HepG2 (cell line): ENCODE data around the gene AP4M1. TPM values are rescaled to one million over a fixed set of nuclear protein-coding genes. Genes with fewer than 3 reads are reported as not detected.

Source experiments
- CHD2 ChIP-seq: IDR thresholded peaks from 2 replicates; pipeline ENCODE4 v1.6.1; 2011; ENCODE audit warnings: low read depth, low read length, improper control_type of control experiment
- HDAC1 ChIP-seq: sonication (generic); formaldehyde crosslinking; IDR thresholded peaks from 2 replicates; pipeline ENCODE4 v1.5.1; 2020; ENCODE audit warnings: mild to moderate bottlenecking, missing genetic modification reagents
- HHEX ChIP-seq: IDR thresholded peaks from 2 replicates; pipeline ENCODE4 v1.6.1; 2016; ENCODE audit warnings: control low read depth
- HNF4G ChIP-seq, 2 experiments: sonication (generic) in 1 of 2; formaldehyde crosslinking in 1 of 2; IDR thresholded peaks; 2 replicates each; pipeline versions ENCODE4 v1.4.0 to v1.6.1; 2011 to 2020; ENCODE audit warnings: borderline replicate concordance in 2 of 2, low read depth in 2 of 2, mild to moderate bottlenecking in 2 of 2, low read length in 1 of 2, missing genetic modification reagents in 1 of 2, moderate library complexity in 1 of 2
- IKZF1 ChIP-seq: fragments of 450-650 bp; IDR thresholded peaks from 2 replicates; pipeline ENCODE4 v1.7.1; 2016
- KDM5A ChIP-seq: fragments of 200-600 bp; sonication (generic); IDR thresholded peaks from 2 replicates; pipeline ENCODE4 v1.7.0; 2018; ENCODE audit warnings: antibody characterized with exemption, mild to moderate bottlenecking, low read length, borderline replicate concordance
- KLF12 ChIP-seq: sonication (generic); formaldehyde crosslinking; IDR thresholded peaks from 2 replicates; pipeline ENCODE4 v1.4.0; 2020; ENCODE audit warnings: missing genetic modification reagents, borderline replicate concordance
- NFE2L2 ChIP-seq: fragments of 150-350 bp; IDR thresholded peaks from 2 replicates; pipeline ENCODE4 v1.6.1; 2014; ENCODE audit warnings: low read length
- SATB2 ChIP-seq: sonication (generic); formaldehyde crosslinking; IDR thresholded peaks from 2 replicates; pipeline ENCODE4 v1.5.0; 2020; ENCODE audit warnings: missing genetic modification reagents
- SCMH1 ChIP-seq: sonication (generic); formaldehyde crosslinking; IDR thresholded peaks from 2 replicates; pipeline ENCODE4 v1.9.0; 2021; ENCODE audit warnings: missing genetic modification reagents, mild to moderate bottlenecking, borderline replicate concordance
- SETDB1 ChIP-seq: sonication (generic); formaldehyde crosslinking; IDR thresholded peaks from 2 replicates; pipeline ENCODE4 v1.5.1; 2020; ENCODE audit warnings: missing genetic modification reagents, mild to moderate bottlenecking, borderline replicate concordance
- SOX5 ChIP-seq: IDR thresholded peaks from 2 replicates; pipeline ENCODE4 v1.6.1; 2016; ENCODE audit warnings: borderline replicate concordance
- SP4 ChIP-seq: sonication (generic); formaldehyde crosslinking; IDR thresholded peaks from 2 replicates; pipeline ENCODE4 v1.8.1; 2023; ENCODE audit warnings: mild to moderate bottlenecking, missing genetic modification reagents
- STAT5B ChIP-seq: sonication (generic); formaldehyde crosslinking; IDR thresholded peaks from 2 replicates; pipeline ENCODE4 v1.4.0; 2020; ENCODE audit warnings: missing genetic modification reagents
- TARDBP ChIP-seq: sonication (generic); formaldehyde crosslinking; IDR thresholded peaks from 2 replicates; pipeline ENCODE4 v1.8.0; 2022; ENCODE audit warnings: mild to moderate bottlenecking, missing genetic modification reagents
- ZBTB3 ChIP-seq: sonication (generic); formaldehyde crosslinking; IDR thresholded peaks from 2 replicates; pipeline ENCODE4 v1.4.0; 2020; ENCODE audit warnings: low read depth, mild to moderate bottlenecking, moderate library complexity, missing genetic modification reagents, borderline replicate concordance
- ZNF121 ChIP-seq: sonication (generic); formaldehyde crosslinking; IDR thresholded peaks from 2 replicates; pipeline ENCODE4 v1.5.0; 2020; ENCODE audit warnings: mild to moderate bottlenecking, missing genetic modification reagents
- ZNF331 ChIP-seq: sonication (generic); formaldehyde crosslinking; IDR thresholded peaks from 2 replicates; pipeline ENCODE4 v1.4.0; 2020; ENCODE audit warnings: missing genetic modification reagents
- ZNF513 ChIP-seq: sonication (generic); formaldehyde crosslinking; conservative IDR thresholded peaks from 2 replicates; pipeline ENCODE4 v1.5.0; 2020; ENCODE audit warnings: missing genetic modification reagents
- ZNF576 ChIP-seq: sonication (generic); formaldehyde crosslinking; IDR thresholded peaks from 2 replicates; pipeline ENCODE4 v1.4.0; 2020; ENCODE audit warnings: mild to moderate bottlenecking, missing genetic modification reagents
- ZNF652 ChIP-seq: IDR thresholded peaks from 2 replicates; pipeline ENCODE4 v1.6.1; 2016; ENCODE audit warnings: low read depth, borderline replicate concordance
- ZNF768 ChIP-seq: sonication (generic); formaldehyde crosslinking; IDR thresholded peaks from 2 replicates; pipeline ENCODE4 v1.4.0; 2020; ENCODE audit warnings: missing genetic modification reagents
- ZNF772 ChIP-seq: sonication (generic); formaldehyde crosslinking; IDR thresholded peaks from 2 replicates; pipeline ENCODE4 v1.5.0; 2020; ENCODE audit warnings: mild to moderate bottlenecking, missing genetic modification reagents
- ZNF776 ChIP-seq: sonication (generic); formaldehyde crosslinking; IDR thresholded peaks from 2 replicates; pipeline ENCODE4 v1.4.0; 2020; ENCODE audit warnings: mild to moderate bottlenecking, missing genetic modification reagents
- ZSCAN29 ChIP-seq: sonication (generic); formaldehyde crosslinking; conservative IDR thresholded peaks from 2 replicates; pipeline ENCODE4 v1.4.0; 2020; ENCODE audit warnings: mild to moderate bottlenecking, missing genetic modification reagents
- polyA plus RNA-seq, 8 experiments: library from polyadenylated mRNA; depleted of rRNA in 3 of 8; stranded (reverse) in 7 of 8; unstranded in 1 of 8; fragments of >200 nt; fragmentation: Illumina TruSeq in 4 of 8; extraction: Trizol in 4 of 8; gene quantifications; 2 replicates each; pipeline versions ENCODE4 v1.2.1 to v1.2.3, GENCODE V29; 2011 to 2016; ENCODE audit warnings: low read depth in 4 of 8, missing spikeins in 1 of 8, mixed read lengths in 1 of 8; ENCODE audit not compliant: insufficient read depth in 1 of 8
- total RNA-seq, 5 experiments: library from RNA; depleted of rRNA; stranded (reverse); fragments of >200 nt; fragmentation: Illumina TruSeq; extraction: Trizol; gene quantifications; 2 replicates each; pipeline ENCODE4 v1.2.3, GENCODE V29; 2016; ENCODE audit warnings: low read depth in 1 of 5
- TF ChIP-seq, protein P1 (sequence below): sonication (generic); formaldehyde crosslinking; IDR thresholded peaks from 2 replicates; pipeline ENCODE4 v1.4.0; 2020; ENCODE audit warnings: mild to moderate bottlenecking, low read depth, missing genetic modification reagents
- TF ChIP-seq, protein P2 (sequence below): IDR thresholded peaks from 2 replicates; pipeline ENCODE4 v1.4.0; 2020; ENCODE audit warnings: mild to moderate bottlenecking, missing genetic modification reagents

The AP4M1 gene
- total and polyA plus RNA-seq, 2 of the 13 experiments (the other 11 are each of a cell fraction or from before 2014, with no cell fraction given), result 6.3 to 9.7 TPM

DNA sequence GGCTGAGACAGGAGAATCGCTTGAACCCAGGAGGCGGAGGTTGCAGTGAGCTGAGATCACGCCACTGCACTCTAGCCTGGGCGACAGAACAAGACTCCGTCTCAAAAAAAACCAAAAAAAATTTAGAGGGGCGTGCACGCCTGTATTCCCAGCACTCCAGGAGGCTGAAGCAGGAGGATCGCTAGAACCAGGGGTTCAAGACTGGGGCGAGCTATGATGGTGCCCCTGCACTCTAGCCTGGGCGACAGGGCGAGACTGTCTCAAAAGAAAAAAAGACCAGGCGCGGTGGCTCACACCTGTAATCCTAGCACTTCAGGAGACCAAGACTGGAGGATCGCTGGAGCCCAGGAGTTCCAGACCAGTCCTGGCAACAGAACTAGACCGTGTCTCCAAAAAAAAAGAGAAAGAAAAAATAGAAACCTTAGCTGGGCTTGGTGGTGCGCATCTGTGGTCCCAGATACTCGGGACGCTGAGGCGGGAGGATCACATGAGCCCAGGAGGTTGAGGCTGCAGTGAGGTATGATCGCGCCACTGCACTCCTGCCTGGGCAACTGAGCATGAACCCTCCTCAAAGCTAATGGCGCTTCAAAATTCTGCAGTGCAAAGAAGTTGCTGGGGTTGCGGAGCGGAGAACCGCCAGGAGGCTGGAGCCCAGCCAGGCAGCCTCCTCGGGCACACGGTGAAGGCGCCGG is 24.9 kb downstream of the AP4M1 start (continued):
- TF ChIP-seq HDAC1 (no peak), IKZF1 (no peak), TARDBP (CRISPR knock-in tag) (no peak), ZNF652 (CRISPR knock-in tag) (no peak), HHEX (CRISPR knock-in tag) (no peak), ZBTB3 (CRISPR knock-in tag) (no peak), HNF4G (IDR thresholded peaks at IDR 0.05; ENCODE audit: borderline replicate concordance, low read depth, low read length) (no peak), HNF4G (CRISPR knock-in tag; IDR thresholded peaks at IDR 0.05; ENCODE audit: borderline replicate concordance, low read depth) (no peak), ZNF768 (CRISPR knock-in tag) (peak; percentile 8; the same call in 1 of the 2 replicates), ZNF772 (no peak; the same call in 1 of the 2 replicates), STAT5B (CRISPR knock-in tag) (no peak), KLF12 (CRISPR knock-in tag) (no peak), NFE2L2 (no peak), ZNF776 (CRISPR knock-in tag) (no peak), ZNF331 (CRISPR knock-in tag) (no peak), ZNF121 (no peak), ZNF576 (no peak), KDM5A (no peak), SATB2 (no peak), ZNF513 (no peak), SCMH1 (CRISPR knock-in tag) (no peak), CHD2 (no peak), ZSCAN29 (CRISPR knock-in tag) (no peak), SP4 (CRISPR knock-in tag) (no peak), SOX5 (CRISPR knock-in tag) (no peak), SETDB1 (CRISPR knock-in tag) (no peak)
- TF ChIP-seq, protein P1, sequence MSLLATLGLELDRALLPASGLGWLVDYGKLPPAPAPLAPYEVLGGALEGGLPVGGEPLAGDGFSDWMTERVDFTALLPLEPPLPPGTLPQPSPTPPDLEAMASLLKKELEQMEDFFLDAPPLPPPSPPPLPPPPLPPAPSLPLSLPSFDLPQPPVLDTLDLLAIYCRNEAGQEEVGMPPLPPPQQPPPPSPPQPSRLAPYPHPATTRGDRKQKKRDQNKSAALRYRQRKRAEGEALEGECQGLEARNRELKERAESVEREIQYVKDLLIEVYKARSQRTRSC (CRISPR knock-in tag), result no peak
- TF ChIP-seq, protein P2, sequence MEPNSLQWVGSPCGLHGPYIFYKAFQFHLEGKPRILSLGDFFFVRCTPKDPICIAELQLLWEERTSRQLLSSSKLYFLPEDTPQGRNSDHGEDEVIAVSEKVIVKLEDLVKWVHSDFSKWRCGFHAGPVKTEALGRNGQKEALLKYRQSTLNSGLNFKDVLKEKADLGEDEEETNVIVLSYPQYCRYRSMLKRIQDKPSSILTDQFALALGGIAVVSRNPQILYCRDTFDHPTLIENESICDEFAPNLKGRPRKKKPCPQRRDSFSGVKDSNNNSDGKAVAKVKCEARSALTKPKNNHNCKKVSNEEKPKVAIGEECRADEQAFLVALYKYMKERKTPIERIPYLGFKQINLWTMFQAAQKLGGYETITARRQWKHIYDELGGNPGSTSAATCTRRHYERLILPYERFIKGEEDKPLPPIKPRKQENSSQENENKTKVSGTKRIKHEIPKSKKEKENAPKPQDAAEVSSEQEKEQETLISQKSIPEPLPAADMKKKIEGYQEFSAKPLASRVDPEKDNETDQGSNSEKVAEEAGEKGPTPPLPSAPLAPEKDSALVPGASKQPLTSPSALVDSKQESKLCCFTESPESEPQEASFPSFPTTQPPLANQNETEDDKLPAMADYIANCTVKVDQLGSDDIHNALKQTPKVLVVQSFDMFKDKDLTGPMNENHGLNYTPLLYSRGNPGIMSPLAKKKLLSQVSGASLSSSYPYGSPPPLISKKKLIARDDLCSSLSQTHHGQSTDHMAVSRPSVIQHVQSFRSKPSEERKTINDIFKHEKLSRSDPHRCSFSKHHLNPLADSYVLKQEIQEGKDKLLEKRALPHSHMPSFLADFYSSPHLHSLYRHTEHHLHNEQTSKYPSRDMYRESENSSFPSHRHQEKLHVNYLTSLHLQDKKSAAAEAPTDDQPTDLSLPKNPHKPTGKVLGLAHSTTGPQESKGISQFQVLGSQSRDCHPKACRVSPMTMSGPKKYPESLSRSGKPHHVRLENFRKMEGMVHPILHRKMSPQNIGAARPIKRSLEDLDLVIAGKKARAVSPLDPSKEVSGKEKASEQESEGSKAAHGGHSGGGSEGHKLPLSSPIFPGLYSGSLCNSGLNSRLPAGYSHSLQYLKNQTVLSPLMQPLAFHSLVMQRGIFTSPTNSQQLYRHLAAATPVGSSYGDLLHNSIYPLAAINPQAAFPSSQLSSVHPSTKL, result no peak
